Uterus (tissue), 4 donors: Measurements from ENCODE around the gene SORD. TPM values are rescaled to one million over a fixed set of nuclear protein-coding genes. Genes with fewer than 3 reads are reported as not detected.
"Not testable (repeated sequence)": the region's sequence is repeated elsewhere in the genome, so short reads cannot be mapped to it uniquely, and the experiment has no call there.

Experiments used
- DNase-seq, 2 donors: peaks; one replicate each; pipeline ENCODE4 v3.0.0-alpha.2; 2019 to 2020
- H3K27ac ChIP-seq, 2 donors: fragments of 200-600 bp; sonication (generic); 1 replicate in 1 of 2; 2 replicates in 1 of 2; pipeline ENCODE4 v1.5.1; 2016 to 2018
- H3K27me3 ChIP-seq, 2 donors: fragments of 200-600 bp; sonication (generic); one replicate each; pipeline ENCODE4 v1.5.1; 2018 to 2019; ENCODE audit warnings: control low read depth in 1 of 2
- H3K36me3 ChIP-seq, 2 donors: fragments of 200-600 bp; sonication (generic); one replicate each; pipeline ENCODE4 v1.5.1; 2019; ENCODE audit warnings: control low read depth in 1 of 2
- H3K4me1 ChIP-seq, 2 donors: fragments of 200-600 bp; sonication (generic); one replicate each; pipeline ENCODE4 v1.5.1; 2018 to 2019; ENCODE audit warnings: control low read depth in 1 of 2
- H3K4me3 ChIP-seq, 2 donors: fragments of 200-600 bp; sonication (generic); 1 replicate in 1 of 2; 2 replicates in 1 of 2; pipeline ENCODE4 v1.5.1; 2018 to 2019; ENCODE audit warnings: mild to moderate bottlenecking in 1 of 2
- H3K9me3 ChIP-seq, 2 donors: fragments of 200-600 bp; sonication (generic); one replicate each; pipeline ENCODE4 v1.5.1; 2019; ENCODE audit warnings: control low read depth in 1 of 2
- CTCF ChIP-seq, 4 experiments: fragments of 200-600 bp in 2 of 4; fragments of 450-650 bp in 2 of 4; sonication (generic) in 2 of 4; IDR thresholded peaks; one replicate each; pipeline ENCODE4 v1.5.1; 2016 to 2019; ENCODE audit warnings: antibody characterized with exemption in 4 of 4, mild to moderate bottlenecking in 2 of 4, moderate library complexity in 1 of 4
- POLR2A ChIP-seq, 2 donors: fragments of 450-650 bp; IDR thresholded peaks; one replicate each; pipeline ENCODE4 v1.6.1; 2016; ENCODE audit warnings: antibody characterized with exemption in 2 of 2, mild to moderate bottlenecking in 1 of 2, moderate library complexity in 1 of 2
- intact Hi-C: fragments of 100-400 bp; cut with DNase I; formaldehyde crosslinking; loops from one replicate; pipeline ENCODE4 v1.15.1; 2023; ENCODE audit warnings: low total_unique reads
- total RNA-seq, 4 donors: library from RNA; depleted of rRNA in 3 of 4; stranded (reverse); fragments of >200 nt in 3 of 4; gene quantifications; one replicate each; pipeline versions ENCODE4 v1.1.0 to v1.2.4, GENCODE V29; 2014 to 2023
- donor health status: DM: yes; HTN: yes; CAD: no.

The SORD gene
- total RNA-seq, 4 donors from 2014 or later: 4.9 to 30.6 (median 19.3) TPM

GRCh38 chr15:44999105-44999504, 23.9 kb upstream of the SORD start:
- no peaks in the 10 kb centered on the region for H3K27me3 ChIP-seq
- TF ChIP-seq POLR2A (IDR thresholded peaks at IDR 0.05) (no peak), CTCF (IDR thresholded peaks at IDR 0.05) (no peak)
- intact Hi-C loops: no loop called here
- no peaks in the 10 kb centered on the region for H3K4me1 ChIP-seq
- no peak for DNase-seq
- H3K4me3 ChIP-seq: no peak overlapping the region
- no peak overlapping the region for H3K27ac ChIP-seq
- no peaks in the 10 kb centered on the region for H3K9me3 ChIP-seq
- no peaks in the 10 kb centered on the region for H3K36me3 ChIP-seq

GRCh38 chr15:45001180-45001579, 21.8 kb upstream of the SORD start:
- H3K4me3 ChIP-seq, DNase-seq, H3K9me3 ChIP-seq, H3K27ac ChIP-seq, intact Hi-C loops, H3K36me3 ChIP-seq, H3K4me1 ChIP-seq, H3K27me3 ChIP-seq: not testable (repeated sequence)

- H3K4me3 ChIP-seq, intact Hi-C loops, H3K27ac ChIP-seq, H3K9me3 ChIP-seq, H3K27me3 ChIP-seq, DNase-seq, H3K36me3 ChIP-seq, H3K4me1 ChIP-seq: not testable (repeated sequence)
Measured at GRCh38 chr15:45003731-45004410, 19.1 kb upstream of the SORD start.

GRCh38 chr15:45004590-45005175, 18.3 kb upstream of the SORD start:
- intact Hi-C loops, H3K27ac ChIP-seq, H3K4me1 ChIP-seq, H3K36me3 ChIP-seq, H3K4me3 ChIP-seq, H3K27me3 ChIP-seq, DNase-seq, H3K9me3 ChIP-seq: not testable (repeated sequence)

GRCh38 chr15:45009046-45009445, 13.9 kb upstream of the SORD start:
- Histone ChIP-seq H3K4me3 (no peak overlapping the region), H3K27ac (no peak overlapping the region), H3K9me3 (no peaks in the 10 kb centered on the region), H3K36me3 (no peaks in the 10 kb centered on the region), H3K27me3 (no peaks in the 10 kb centered on the region), H3K4me1 (no peaks in the 10 kb centered on the region)
- intact Hi-C loops: no loop called here
- no peak for TF ChIP-seq POLR2A (IDR thresholded peaks at IDR 0.05)
- TF ChIP-seq CTCF (IDR thresholded peaks at IDR 0.05): no peak
- DNase-seq: no peak

- H3K4me1 ChIP-seq, intact Hi-C loops: not testable (repeated sequence)
Measured at GRCh38 chr15:45015114-45015513, 7.9 kb upstream of the SORD start.

GRCh38 chr15:45020222-45020900, 2.6 kb upstream of the SORD start:
- intact Hi-C loops: loop anchor here (10.0 kb wide), 1 partner anchor 166 kb away; no protein-coding TSS in a partner anchor
- not testable (repeated sequence) for H3K4me3 ChIP-seq, H3K27ac ChIP-seq, H3K9me3 ChIP-seq, H3K4me1 ChIP-seq, DNase-seq, H3K27me3 ChIP-seq, H3K36me3 ChIP-seq

More at GRCh38 chr15:45015114-45015513, 7.9 kb upstream of the SORD start:
- not testable (repeated sequence) for DNase-seq, H3K27me3 ChIP-seq, H3K27ac ChIP-seq, H3K36me3 ChIP-seq, H3K9me3 ChIP-seq, H3K4me3 ChIP-seq

GRCh38 chr15:45020901-45021259, 2.1 kb upstream of the SORD start:
- H3K4me3 ChIP-seq, H3K4me1 ChIP-seq, H3K36me3 ChIP-seq, H3K27me3 ChIP-seq, DNase-seq, H3K9me3 ChIP-seq, H3K27ac ChIP-seq: not testable (repeated sequence)
- intact Hi-C loops: loop anchor here (10.0 kb wide), 1 partner anchor 166 kb away; no protein-coding TSS in a partner anchor
